ENCODE data around the gene AGL. TPM values are rescaled to one million over a fixed set of nuclear protein-coding genes. Genes with fewer than 3 reads are reported as not detected.

AGL gene
- total and polyA plus RNA-seq, 2 of the 13 experiments (the other 11 are each of a cell fraction or from before 2014, with no cell fraction given): 4.3 to 13.1 TPM

GRCh38 chr1:99969729-99970621 lies 119.8 kb downstream of the AGL start, which contains the start of gene SLC35A3 (continued):
- TF ChIP-seq HIC2 (CRISPR knock-in tag; IDR thresholded peaks at IDR 0.05; ENCODE audit: low read depth) (peak; percentile 91), ZNF615 (CRISPR knock-in tag; IDR thresholded peaks at IDR 0.05; ENCODE audit: borderline replicate concordance) (no peak; the same call in 1 of the 2 replicates), ZNF136 (CRISPR knock-in tag; IDR thresholded peaks at IDR 0.05; ENCODE audit: low read depth) (peak; percentile 85; the same call in 1 of the 2 replicates), SPEN (CRISPR knock-in tag; IDR thresholded peaks at IDR 0.05; ENCODE audit: low read depth) (peak; percentile 98), FOXA1 (IDR thresholded peaks at IDR 0.05) (no peak), FOXA1 (CRISPR knock-in tag; IDR thresholded peaks at IDR 0.05) (peak; percentile 27; the same call in 1 of the 2 replicates), ZNF784 (CRISPR knock-in tag; IDR thresholded peaks at IDR 0.05; ENCODE audit: borderline replicate concordance) (peak; percentile 95; the same call in 1 of the 2 replicates), ZNF441 (CRISPR knock-in tag; IDR thresholded peaks at IDR 0.05; ENCODE audit: borderline replicate concordance) (peak; percentile 63; the same call in 1 of the 2 replicates), ZBTB7B (CRISPR knock-in tag; IDR thresholded peaks at IDR 0.05) (peak; percentile 93), ZNF430 (CRISPR knock-in tag; IDR thresholded peaks at IDR 0.05) (peak; percentile 80), IRF9 (CRISPR knock-in tag; IDR thresholded peaks at IDR 0.05; ENCODE audit: borderline replicate concordance) (peak; percentile 95), ZSCAN20 (CRISPR knock-in tag; IDR thresholded peaks at IDR 0.05; ENCODE audit: borderline replicate concordance) (peak; percentile 83; the same call in 1 of the 2 replicates), MEIS1 (CRISPR knock-in tag; IDR thresholded peaks at IDR 0.05; ENCODE audit: borderline replicate concordance) (peak; percentile 95), JUND (CRISPR knock-in tag; IDR thresholded peaks at IDR 0.05) (peak; percentile 62; the same call in 1 of the 2 replicates), IRF1 (CRISPR knock-in tag; IDR thresholded peaks at IDR 0.05; ENCODE audit: low read depth) (peak; percentile 67; the same call in 1 of the 2 replicates), EED (CRISPR knock-in tag; IDR thresholded peaks at IDR 0.05) (peak; percentile 99), ZNF101 (CRISPR knock-in tag; IDR thresholded peaks at IDR 0.05; ENCODE audit: borderline replicate concordance, low read depth) (0 out of 2 replicates have a peak, but pooled peaks have one; percentile 78), RNF219 (CRISPR knock-in tag; IDR thresholded peaks at IDR 0.05) (no peak), ZGPAT (CRISPR knock-in tag; IDR thresholded peaks at IDR 0.05) (peak; percentile 98)

Data from HepG2 (cell line).